Activated T-cell treated with anti-CD3 and anti-CD28 coated beads, Interleukin-2, amount 50 U/mL, for 72 hours (primary cell): Measurements from ENCODE around the gene NOCT. TPM values are rescaled to one million over a fixed set of nuclear protein-coding genes. Genes with fewer than 3 reads are reported as not detected.
"Not testable (repeated sequence)": the region's sequence is repeated elsewhere in the genome, so short reads cannot be mapped to it uniquely, and the experiment has no call there.

ENCODE experiments used
- ATAC-seq, 2 donors: fragments of 150-1000 bp; cut with Tn5 transposase; replicated peaks in 1 of 2; 2 replicates each; pipeline ENCODE4 v1.10.0; 2021; ENCODE audit warnings: moderate library complexity in 2 of 2, mild to moderate bottlenecking in 1 of 2
- DNase-seq, 2 donors: peaks; one replicate each; pipeline ENCODE4 v3.0.0; 2021 to 2022; ENCODE audit warnings: mixed read lengths in 1 of 2
- H3K27ac Mint-ChIP-seq: one replicate; pipeline ENCODE4 v1.8.0; 2022; ENCODE audit warnings: mild to moderate bottlenecking, moderate library complexity, mixed read lengths
- H3K27me3 Mint-ChIP-seq: one replicate; pipeline ENCODE4 v1.8.0; 2022; ENCODE audit warnings: low read depth, mixed read lengths
- H3K36me3 Mint-ChIP-seq, 2 donors: one replicate each; pipeline ENCODE4 v1.8.0; 2022; ENCODE audit warnings: mixed read lengths in 2 of 2, mild to moderate bottlenecking in 1 of 2; ENCODE audit not compliant: insufficient read depth in 2 of 2
- H3K4me1 Mint-ChIP-seq: one replicate; pipeline ENCODE4 v1.8.0; 2022; ENCODE audit warnings: low read depth, mixed read lengths
- H3K4me3 Mint-ChIP-seq, 2 donors: one replicate each; pipeline ENCODE4 v1.8.0; 2022; ENCODE audit warnings: mild to moderate bottlenecking in 2 of 2, mixed read lengths in 2 of 2, moderate library complexity in 2 of 2
- H3K9me3 Mint-ChIP-seq, 2 donors: one replicate each; pipeline ENCODE4 v1.8.0; 2022; ENCODE audit warnings: mixed read lengths in 2 of 2
- total RNA-seq, 2 donors: library from RNA; stranded (reverse); gene quantifications; one replicate each; pipeline ENCODE4 v1.2.3, GENCODE V29; 2022

Gene NOCT
- total RNA-seq, 2 donors from 2014 or later = 10.3 to 11.4 TPM

DNA sequence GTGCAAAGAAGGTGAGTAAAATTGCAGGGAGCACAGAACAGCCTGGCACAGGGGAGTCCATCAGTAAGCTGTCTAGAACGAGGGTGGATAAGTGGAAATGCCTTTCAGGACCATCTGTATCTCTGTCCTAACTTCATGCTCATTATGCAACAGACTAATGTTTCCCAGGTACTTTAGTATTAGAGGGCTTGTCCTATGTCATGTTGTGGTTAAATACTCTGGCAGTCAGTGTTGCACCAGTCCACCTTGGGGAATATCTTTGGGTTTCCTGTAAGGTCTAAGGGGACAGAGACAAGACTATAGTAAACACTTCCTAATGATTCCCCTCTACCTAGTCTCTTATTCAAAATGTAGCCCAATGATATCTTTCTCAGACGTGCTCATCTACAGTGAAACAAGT, 21.3 kb downstream of the NOCT start:
- Mint-ChIP-seq H3K27me3 (no peaks in the 10 kb centered on the region), H3K27ac (no peak overlapping the region), H3K36me3 (peaks cover 2 to 5% of the 10 kb centered on the region in 2 donors), H3K4me1 (peaks cover 6% of the 10 kb centered on the region), H3K4me3 (no peak overlapping the region), H3K9me3 (no peaks in the 10 kb centered on the region)
- ATAC-seq (no peak), DNase-seq (no peak)

DNA sequence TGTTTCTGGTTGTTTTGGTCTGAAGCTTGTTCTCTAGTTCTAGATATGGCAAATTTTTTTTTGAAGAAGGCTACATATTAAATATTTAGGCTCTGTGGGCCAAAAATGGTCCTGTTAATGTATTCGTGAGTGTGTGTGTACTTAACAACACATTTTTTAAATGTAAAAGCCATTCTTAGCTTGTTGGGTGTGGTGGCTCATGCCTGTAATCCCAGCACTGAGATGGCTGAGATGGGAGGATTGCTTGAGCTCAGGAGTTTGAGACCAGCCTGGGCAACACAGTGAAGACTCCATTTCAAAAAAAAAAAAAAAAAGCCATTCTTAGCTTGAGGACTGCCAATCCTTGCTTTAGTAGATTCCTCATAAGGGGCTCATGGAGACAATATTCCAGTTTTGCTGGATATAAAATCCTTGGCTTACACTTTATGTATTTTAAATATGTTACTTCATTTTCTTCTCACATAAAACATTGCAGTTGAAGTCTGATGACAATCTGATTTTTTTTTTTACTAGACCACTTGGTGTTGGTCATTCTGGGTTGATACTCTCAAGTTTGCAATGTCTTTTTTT, 23.4 kb downstream of the NOCT start:
- Mint-ChIP-seq H3K36me3 (peaks cover 4 to 10% of the 10 kb centered on the region in 2 donors), H3K27me3 (no peaks in the 10 kb centered on the region), H3K4me1 (peaks cover 10% of the 10 kb centered on the region), H3K9me3 (no peaks in the 10 kb centered on the region), H3K4me3 (no peak overlapping the region), H3K27ac (no peak overlapping the region)
- DNase-seq = no peak
- ATAC-seq = no peak

DNA sequence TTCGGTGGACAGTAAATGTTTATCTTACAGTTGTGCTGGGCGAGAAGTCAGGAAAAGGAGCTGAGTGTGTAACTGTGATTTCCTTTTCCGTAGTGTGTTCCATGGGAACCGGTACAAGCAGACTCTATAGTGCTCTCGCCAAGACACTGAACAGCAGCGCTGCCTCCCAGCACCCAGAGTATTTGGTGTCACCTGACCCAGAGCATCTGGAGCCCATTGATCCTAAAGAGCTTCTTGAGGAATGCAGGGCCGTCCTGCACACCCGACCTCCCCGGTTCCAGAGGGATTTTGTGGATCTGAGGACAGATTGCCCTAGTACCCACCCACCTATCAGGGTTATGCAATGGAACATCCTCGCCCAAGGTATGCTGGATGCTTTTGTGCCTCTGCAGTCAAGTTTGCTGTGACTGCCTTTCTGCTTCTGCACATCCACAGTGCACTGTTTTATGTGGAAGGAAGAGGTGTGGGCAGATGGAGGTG, 27.4 kb downstream of the NOCT start:
- Mint-ChIP-seq H3K36me3 (peaks cover 4 to 20% of the 10 kb centered on the region in 2 donors), H3K27me3 (no peaks in the 10 kb centered on the region)
- ATAC-seq = no peak

DNA sequence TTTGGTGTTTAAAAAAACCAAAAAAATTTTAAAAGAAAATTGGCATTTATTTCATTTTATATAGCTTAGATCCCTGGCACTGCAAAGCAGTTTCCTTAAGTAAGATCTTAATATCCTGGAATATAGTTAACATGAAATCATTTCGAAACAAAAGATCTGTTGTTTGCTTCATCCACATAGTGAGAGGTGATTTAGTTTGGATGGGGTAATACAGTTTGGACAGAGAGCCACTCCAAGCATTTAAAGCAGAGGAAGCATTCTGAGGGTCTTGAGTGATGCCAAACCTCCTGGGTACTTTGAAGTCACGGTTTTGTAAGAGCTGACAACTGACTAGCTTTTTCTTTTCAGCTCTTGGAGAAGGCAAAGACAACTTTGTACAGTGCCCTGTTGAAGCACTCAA, 28.7 kb downstream of the NOCT start:
- peaks cover 10% of the 10 kb centered on the region for H3K4me1 Mint-ChIP-seq
- H3K27ac Mint-ChIP-seq = no peak overlapping the region

More for the DNA sequence above, 27.4 kb downstream of the NOCT start:
- Mint-ChIP-seq H3K27ac (no peak overlapping the region), H3K4me3 (no peak overlapping the region), H3K4me1 (peaks cover 10% of the 10 kb centered on the region), H3K9me3 (no peaks in the 10 kb centered on the region)
- no peak for DNase-seq

DNA sequence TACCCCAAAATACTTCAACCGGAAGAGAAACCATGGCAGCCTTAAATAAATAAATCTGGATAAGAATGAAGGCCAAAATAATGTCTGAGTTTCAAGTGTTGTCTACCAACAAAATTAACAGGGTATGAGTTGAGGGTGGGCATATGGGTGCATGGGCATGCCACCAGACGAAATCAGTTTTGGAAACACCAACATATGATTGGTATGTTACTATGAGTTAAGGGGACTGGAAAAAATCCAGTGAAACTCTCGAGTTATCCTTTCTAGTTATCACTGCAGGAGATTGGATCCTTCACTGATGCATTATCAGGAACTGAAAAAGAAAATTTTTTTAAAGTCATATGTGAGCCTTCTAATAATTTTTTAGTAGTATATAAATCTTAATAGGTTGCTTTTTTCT, 32.4 kb downstream of the NOCT start:
- peaks cover under 1% of the 10 kb centered on the region for H3K4me1 Mint-ChIP-seq
- H3K4me3 Mint-ChIP-seq = no peak overlapping the region
- peaks cover 2 to 21% of the 10 kb centered on the region in 2 donors for H3K36me3 Mint-ChIP-seq
- DNase-seq (no peak), ATAC-seq (no peak)
- no peaks in the 10 kb centered on the region for H3K9me3 Mint-ChIP-seq
- no peaks in the 10 kb centered on the region for H3K27me3 Mint-ChIP-seq
- H3K27ac Mint-ChIP-seq = peak overlapping the region; percentile 76

More for the DNA sequence above, 28.7 kb downstream of the NOCT start:
- DNase-seq = no peak
- ATAC-seq = no peak
- Mint-ChIP-seq H3K9me3 (no peaks in the 10 kb centered on the region), H3K27me3 (no peaks in the 10 kb centered on the region), H3K4me3 (no peak overlapping the region), H3K36me3 (peaks cover 4 to 25% of the 10 kb centered on the region in 2 donors)

DNA sequence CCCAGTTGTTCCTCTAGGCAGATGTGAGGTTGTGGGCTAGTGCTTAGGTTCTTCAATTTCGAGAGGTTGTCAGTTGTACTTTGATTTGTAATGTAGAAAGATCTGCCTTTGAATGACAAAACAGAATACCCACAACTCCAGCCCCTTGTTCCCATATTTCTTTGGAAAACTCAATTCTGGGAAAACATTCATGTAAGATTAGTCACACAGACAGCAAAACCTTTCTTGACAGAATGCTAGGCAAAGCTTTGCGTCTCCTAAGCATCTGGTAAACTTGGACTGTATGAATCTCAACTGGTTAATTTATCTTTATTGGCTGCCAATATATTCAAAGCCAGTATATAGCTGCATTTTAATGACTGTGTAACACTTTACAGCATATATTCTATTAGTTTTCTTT, 34.9 kb downstream of the NOCT start:
- Mint-ChIP-seq H3K36me3 (peaks cover 8 to 26% of the 10 kb centered on the region in 2 donors), H3K27ac (no peak overlapping the region), H3K4me3 (no peak overlapping the region), H3K4me1 (no peaks in the 10 kb centered on the region), H3K27me3 (no peaks in the 10 kb centered on the region), H3K9me3 (no peaks in the 10 kb centered on the region)
- ATAC-seq (no peak), DNase-seq (no peak)

DNA sequence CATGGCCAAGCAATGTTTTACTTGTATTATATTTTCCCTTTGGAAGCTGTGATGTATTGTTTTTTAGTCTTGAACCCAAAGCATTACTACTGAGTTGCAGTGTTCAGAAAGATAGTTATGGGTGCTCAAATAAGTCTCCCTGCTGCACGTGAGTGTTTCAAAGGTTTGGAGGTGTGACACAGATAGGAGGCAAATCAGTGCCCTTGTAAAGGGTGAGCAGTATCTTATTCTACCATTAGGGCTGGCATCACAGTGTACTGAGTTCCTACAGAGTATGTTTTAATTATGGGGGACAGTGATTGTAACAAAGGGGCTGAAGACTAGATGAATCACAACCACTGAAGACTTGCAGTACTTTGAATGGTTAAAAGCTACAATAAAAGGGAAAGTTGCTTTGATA, 38.3 kb downstream of the NOCT start:
- no peaks in the 10 kb centered on the region for H3K27me3 Mint-ChIP-seq
- ATAC-seq = no peak
- peaks cover 6% of the 10 kb centered on the region for H3K4me1 Mint-ChIP-seq
- H3K36me3 Mint-ChIP-seq = peaks cover 11 to 20% of the 10 kb centered on the region in 2 donors
- no peak for DNase-seq
- peak overlapping the region; percentile 53 for H3K27ac Mint-ChIP-seq
- H3K4me3 Mint-ChIP-seq = no peak overlapping the region
- H3K9me3 Mint-ChIP-seq = no peaks in the 10 kb centered on the region

DNA sequence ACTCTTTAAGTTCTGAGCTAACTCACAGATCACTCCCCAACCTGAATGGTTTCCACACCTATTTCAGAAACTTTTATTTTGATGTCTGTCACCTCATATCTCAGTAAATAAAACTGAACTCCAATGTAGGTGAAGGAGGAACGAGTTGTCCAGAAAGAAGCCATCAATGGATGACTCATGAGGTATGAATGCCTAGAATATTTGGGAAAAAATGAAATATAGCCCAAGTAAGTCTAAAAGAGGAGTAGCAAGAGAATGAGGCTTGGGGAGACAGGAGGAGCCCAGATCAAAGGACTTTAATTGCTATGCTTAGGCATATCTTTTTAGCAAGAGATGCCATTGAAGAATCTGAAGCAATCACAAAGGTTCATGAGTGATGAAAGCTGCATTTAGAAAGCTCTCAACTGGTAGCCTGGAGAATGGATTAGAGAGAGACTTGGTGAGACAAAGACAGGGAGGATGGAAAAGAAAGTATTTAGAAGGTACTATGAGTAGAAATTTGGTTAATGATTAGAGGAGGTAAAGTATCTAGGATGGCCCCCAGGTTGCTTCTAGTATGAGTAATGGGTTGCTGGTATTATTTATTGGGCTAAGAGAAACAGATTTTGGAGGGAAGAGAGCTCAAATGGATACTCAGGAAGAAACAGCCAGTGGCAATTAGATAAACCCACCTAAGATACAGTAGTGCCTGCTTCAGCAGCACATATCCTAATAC, 39.4 kb downstream of the NOCT start:
- no peak for DNase-seq

DNA sequence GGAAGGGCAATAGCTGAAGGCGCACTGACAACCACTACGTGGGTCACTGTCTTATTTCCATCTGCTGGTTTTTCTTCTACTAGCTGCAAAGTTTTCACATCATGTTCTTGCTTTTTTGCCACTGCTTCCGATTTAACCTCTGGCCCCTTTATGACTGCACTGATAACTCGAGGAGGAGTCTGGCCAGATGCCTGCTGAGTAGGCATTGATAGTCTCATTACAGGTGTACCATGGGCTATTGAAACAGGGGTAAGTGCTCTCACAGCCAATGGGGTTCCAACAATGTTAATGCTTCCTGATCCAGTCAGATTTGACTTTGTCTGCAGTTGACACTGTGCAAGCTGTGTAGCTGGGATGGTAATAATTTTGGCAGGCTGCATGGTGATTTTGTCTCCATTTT, 43.4 kb downstream of the NOCT start:
- not testable (repeated sequence) for H3K9me3 Mint-ChIP-seq, H3K4me3 Mint-ChIP-seq, H3K27me3 Mint-ChIP-seq, H3K4me1 Mint-ChIP-seq, DNase-seq, ATAC-seq
- H3K36me3 Mint-ChIP-seq = peaks cover 12 to 41% of the 10 kb centered on the region in 2 donors
- H3K27ac Mint-ChIP-seq = peak overlapping the region; percentile 33

More for the DNA sequence above, 39.4 kb downstream of the NOCT start:
- Mint-ChIP-seq H3K4me1 (peaks cover 6% of the 10 kb centered on the region), H3K9me3 (no peaks in the 10 kb centered on the region), H3K27me3 (no peaks in the 10 kb centered on the region), H3K36me3 (peaks cover 11 to 26% of the 10 kb centered on the region in 2 donors), H3K27ac (peak overlapping the region; percentile 35), H3K4me3 (no peak overlapping the region)
- no peak for ATAC-seq

DNA sequence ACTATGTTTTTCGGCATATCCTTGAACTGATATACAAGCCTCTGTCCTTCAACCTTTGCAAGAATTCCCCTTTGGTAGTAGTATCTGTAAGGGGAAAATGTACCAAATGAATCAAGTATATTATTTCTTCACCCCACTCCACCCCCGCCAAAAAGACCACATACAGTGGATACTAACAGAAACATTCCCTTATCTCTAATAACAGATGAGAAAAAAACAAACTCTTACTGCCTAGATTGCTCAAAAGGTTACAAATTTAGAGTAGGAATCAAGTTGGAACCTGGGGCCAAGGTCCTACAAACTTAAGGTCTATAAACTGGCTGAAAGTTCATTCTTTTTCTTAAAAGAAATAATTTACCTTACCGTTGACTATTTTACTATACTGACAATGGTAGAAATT, 45.0 kb downstream of the NOCT start:
- H3K27ac Mint-ChIP-seq = no peak overlapping the region
- H3K4me1 Mint-ChIP-seq = peaks cover 6% of the 10 kb centered on the region
- H3K4me3 Mint-ChIP-seq = no peak overlapping the region
- no peaks in the 10 kb centered on the region for H3K27me3 Mint-ChIP-seq
- ATAC-seq (no peak), DNase-seq (no peak)
- H3K9me3 Mint-ChIP-seq = no peaks in the 10 kb centered on the region
- H3K36me3 Mint-ChIP-seq = peaks cover 7 to 40% of the 10 kb centered on the region in 2 donors

DNA sequence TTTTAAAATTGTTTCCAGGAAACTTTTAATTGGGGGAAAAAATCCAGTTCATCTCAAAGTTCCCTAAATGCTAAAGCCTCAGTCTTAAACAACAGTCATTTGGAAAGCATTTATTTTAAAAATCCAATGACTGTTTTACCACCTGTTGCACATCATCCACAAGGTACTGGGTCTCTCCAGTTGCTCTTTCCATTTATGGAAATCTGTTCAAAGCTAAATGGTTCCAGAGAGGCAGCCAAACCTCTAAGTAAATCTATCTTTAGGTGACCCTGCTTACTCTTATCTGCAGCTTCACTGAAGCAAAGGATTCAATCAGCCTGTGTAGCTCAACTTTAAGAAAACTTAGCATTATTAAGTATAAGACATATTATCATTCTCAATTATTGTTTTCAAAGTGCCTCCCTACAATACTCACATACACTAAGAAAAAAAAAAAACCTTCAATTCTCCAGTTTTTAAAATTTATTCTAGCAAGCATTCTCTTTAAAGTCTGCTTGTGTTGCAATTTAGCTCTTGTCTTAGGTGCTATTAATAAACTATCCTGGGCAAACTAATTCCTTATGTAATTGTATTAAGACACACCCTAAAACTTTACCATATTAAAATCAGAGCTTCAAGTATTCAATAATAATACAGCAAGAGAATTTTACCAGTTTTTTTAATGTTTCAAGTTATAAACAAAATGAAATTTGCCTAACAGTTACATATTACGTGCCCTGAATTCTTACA, 60.6 kb downstream of the NOCT start:
- Mint-ChIP-seq H3K27me3 (no peaks in the 10 kb centered on the region), H3K36me3 (peaks cover 0 to 12% of the 10 kb centered on the region in 2 donors), H3K27ac (peak overlapping the region; percentile 77), H3K4me1 (peaks cover 31% of the 10 kb centered on the region), H3K9me3 (no peaks in the 10 kb centered on the region), H3K4me3 (no peak overlapping the region)
- ATAC-seq (no peak), DNase-seq (no peak)

DNA sequence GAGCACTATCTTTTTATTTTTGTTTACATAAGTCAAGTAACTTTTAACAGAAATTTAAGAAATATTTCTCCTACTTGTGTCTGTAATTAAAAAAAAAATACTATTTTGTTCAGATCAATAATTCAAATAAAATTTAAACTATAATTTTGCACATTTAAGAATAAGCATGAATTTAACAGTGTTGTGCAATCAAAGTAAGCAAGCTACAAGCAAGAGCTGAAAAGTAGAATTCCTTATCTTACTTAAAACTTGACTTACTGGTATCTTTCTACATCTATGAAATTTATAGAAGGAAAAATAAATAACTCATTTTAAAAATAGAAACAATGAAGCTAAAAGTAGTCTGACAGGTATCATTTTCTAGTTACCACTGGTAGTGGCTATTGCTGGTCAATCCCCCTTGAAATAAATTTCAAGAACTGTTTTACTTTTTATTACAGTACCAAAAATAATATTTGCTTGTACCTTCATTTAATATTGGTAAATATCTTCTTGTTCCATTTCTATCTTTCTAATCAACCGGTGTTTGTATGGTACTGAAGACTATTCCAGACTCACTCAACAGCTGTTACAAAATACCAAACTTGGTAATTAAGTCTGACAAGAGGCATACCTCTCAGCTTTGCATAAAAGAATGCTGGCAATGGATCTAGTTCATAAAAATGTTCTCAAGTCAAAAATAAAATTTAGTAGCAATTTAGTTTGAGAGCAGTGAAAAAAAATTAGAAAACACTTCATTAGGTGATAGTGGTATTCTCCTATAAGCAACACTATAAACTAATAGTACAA, 62.2 kb downstream of the NOCT start:
- H3K4me1 Mint-ChIP-seq = peaks cover 41% of the 10 kb centered on the region
- H3K27me3 Mint-ChIP-seq = no peaks in the 10 kb centered on the region
- H3K4me3 Mint-ChIP-seq = no peak overlapping the region
- peaks cover 2 to 5% of the 10 kb centered on the region in 2 donors for H3K36me3 Mint-ChIP-seq
- ATAC-seq (no peak), DNase-seq (no peak)
- no peaks in the 10 kb centered on the region for H3K9me3 Mint-ChIP-seq
- no peak overlapping the region for H3K27ac Mint-ChIP-seq

DNA sequence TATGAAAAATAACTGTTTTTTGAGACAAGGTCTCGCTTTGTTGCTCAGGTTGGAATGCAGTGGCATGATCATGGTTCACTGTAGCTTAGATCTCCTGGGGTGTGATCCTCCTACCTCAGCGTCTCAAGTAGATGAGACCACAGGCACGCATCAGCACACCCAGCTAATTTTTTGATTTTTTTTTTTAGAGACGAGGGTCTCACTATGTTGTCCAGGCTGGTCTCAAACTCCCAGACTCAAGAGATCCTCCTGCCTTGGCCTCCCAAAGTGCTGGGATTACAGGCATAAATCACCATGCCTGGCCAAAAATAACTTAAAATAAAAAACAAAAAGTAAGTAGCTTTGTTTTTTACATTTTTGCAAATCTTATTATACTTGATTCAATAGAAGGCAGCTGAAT, 63.3 kb downstream of the NOCT start:
- no peak overlapping the region for H3K27ac Mint-ChIP-seq
- peaks cover 6 to 7% of the 10 kb centered on the region in 2 donors for H3K36me3 Mint-ChIP-seq
- no peak overlapping the region for H3K4me3 Mint-ChIP-seq
- H3K4me1 Mint-ChIP-seq = peaks cover 38% of the 10 kb centered on the region
- DNase-seq (no peak), ATAC-seq (no peak)
- H3K9me3 Mint-ChIP-seq = no peaks in the 10 kb centered on the region
- H3K27me3 Mint-ChIP-seq = no peaks in the 10 kb centered on the region
